GM10248 (cell line): ENCODE results near the gene RPAP3.
A peak's percentile ranks its signal among the peaks of the same experiment; 100 is the strongest.

Experiments
- CTCF ChIA-PET: fragments of 300-600 bp; sonication (Branson Sonifier 250); formaldehyde crosslinking; extraction: SDS; loops from one replicate; lab custom pipeline; 2021; ENCODE audit warnings: antibody characterized with exemption; lab: Yijun Ruan, JAX
- POLR2A ChIA-PET: fragments of 350-650 bp; sonication (Branson Sonifier 250); formaldehyde crosslinking; extraction: SDS; loops from one replicate; lab custom pipeline; 2020; ENCODE audit warnings: antibody characterized with exemption; lab: Yijun Ruan, JAX
- DNase-seq: peaks from one replicate; pipeline ENCODE4 v3.0.0; 2012; ENCODE audit errors: extremely low spot score
- CTCF ChIP-seq: IDR thresholded peaks from 2 replicates; pipeline ENCODE4 v1.5.1; 2012; ENCODE audit warnings: mild to moderate bottlenecking, low read depth; ENCODE audit errors: extremely low read depth, missing control alignments, control extremely low read depth

RPAP3 gene

GRCh38 chr12:47744778-47745436 is 39.1 kb upstream of the RPAP3 start:
- CTCF ChIA-PET, result interaction anchor here (1.2 to 46.2 kb wide), 9 partner anchors 12 to 205 kb away, joined by 3 to 1524 read pairs (median 117); partner anchors contain the start of genes ENDOU, RAPGEF3 and SLC48A1

GRCh38 chr12:47744005-47744651 is 38.3 kb upstream of the RPAP3 start:
- TF ChIP-seq CTCF, result peak; percentile 67
- ChIA-PET CTCF (interaction anchor here (1.2 to 46.2 kb wide), 11 partner anchors 13 to 205 kb away, joined by 3 to 1524 read pairs (median 14); partner anchors contain the start of genes ENDOU, RAPGEF3 and SLC48A1), POLR2A (no interaction called here)
- peak; percentile 63 for DNase-seq

More at GRCh38 chr12:47744778-47745436, 39.1 kb upstream of the RPAP3 start:
- POLR2A ChIA-PET, result no interaction called here
- no peak for TF ChIP-seq CTCF
- no peak for DNase-seq

- no peak for DNase-seq
- ChIA-PET POLR2A (no interaction called here), CTCF (interaction anchor here (1.0 to 46.2 kb wide), 22 partner anchors 14 to 206 kb away, joined by 3 to 1524 read pairs (median 11); partner anchors contain the start of genes ENDOU, HDAC7, RAPGEF3 and SLC48A1)
- no peak for TF ChIP-seq CTCF
Observed at GRCh38 chr12:47743311-47743860, 37.6 kb upstream of the RPAP3 start.

- DNase-seq, result peak; percentile 64
- ChIA-PET CTCF (interaction anchor here (0.7 to 46.2 kb wide), 32 partner anchors 15 to 226 kb away, joined by 3 to 1524 read pairs (median 6); partner anchors contain the start of genes ENDOU, HDAC7, RAPGEF3 and RPAP3), POLR2A (interaction anchor here (0.6 kb wide), 1 partner anchor 13 kb away, joined by 4 read pairs; no protein-coding TSS in a partner anchor)
- TF ChIP-seq CTCF, result peak; percentile 92
Observed at GRCh38 chr12:47742253-47742825, 36.5 kb upstream of the RPAP3 start.

- no peak for TF ChIP-seq CTCF
- ChIA-PET CTCF (interaction anchor here (0.7 to 46.2 kb wide), 32 partner anchors 14 to 709 kb away, joined by 3 to 1524 read pairs (median 5); partner anchors contain the start of genes ENDOU, HDAC7, RAPGEF3 and RPAP3), POLR2A (interaction anchor here (0.9 to 1.5 kb wide), 3 partner anchors 15 to 416 kb away, joined by 3 to 5 read pairs (median 4); partner anchors contain the start of gene ASB8)
- DNase-seq, result peak; percentile 17
Observed at GRCh38 chr12:47741340-47741703, 35.5 kb upstream of the RPAP3 start.
